ENCODE results near the gene DNM2.

GRCh38 chr19:10761443-10762250, 43.8 kb downstream of the DNM2 start:
- TF ChIP-seq, protein P1, sequence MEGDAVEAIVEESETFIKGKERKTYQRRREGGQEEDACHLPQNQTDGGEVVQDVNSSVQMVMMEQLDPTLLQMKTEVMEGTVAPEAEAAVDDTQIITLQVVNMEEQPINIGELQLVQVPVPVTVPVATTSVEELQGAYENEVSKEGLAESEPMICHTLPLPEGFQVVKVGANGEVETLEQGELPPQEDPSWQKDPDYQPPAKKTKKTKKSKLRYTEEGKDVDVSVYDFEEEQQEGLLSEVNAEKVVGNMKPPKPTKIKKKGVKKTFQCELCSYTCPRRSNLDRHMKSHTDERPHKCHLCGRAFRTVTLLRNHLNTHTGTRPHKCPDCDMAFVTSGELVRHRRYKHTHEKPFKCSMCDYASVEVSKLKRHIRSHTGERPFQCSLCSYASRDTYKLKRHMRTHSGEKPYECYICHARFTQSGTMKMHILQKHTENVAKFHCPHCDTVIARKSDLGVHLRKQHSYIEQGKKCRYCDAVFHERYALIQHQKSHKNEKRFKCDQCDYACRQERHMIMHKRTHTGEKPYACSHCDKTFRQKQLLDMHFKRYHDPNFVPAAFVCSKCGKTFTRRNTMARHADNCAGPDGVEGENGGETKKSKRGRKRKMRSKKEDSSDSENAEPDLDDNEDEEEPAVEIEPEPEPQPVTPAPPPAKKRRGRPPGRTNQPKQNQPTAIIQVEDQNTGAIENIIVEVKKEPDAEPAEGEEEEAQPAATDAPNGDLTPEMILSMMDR (IDR thresholded peaks at IDR 0.05; ENCODE audit: low read depth, low read length, poor library complexity, severe bottlenecking): no peak
- no peak for TF ChIP-seq EZH2phosphoT487 (IDR thresholded peaks at IDR 0.05; ENCODE audit: borderline replicate concordance, low read length)
